CD4-positive, alpha-beta T cell treated with Interleukin-1 beta for 1 hour (primary cell): ENCODE measurements around the gene KLRG1.
A peak's percentile ranks its signal among the peaks of the same experiment; 100 is the strongest.

Experiments used
- DNase-seq, 2 donors: peaks; one replicate each; pipeline ENCODE4 v3.0.0-alpha.2; 2020 to 2022

KLRG1 gene

DNA sequence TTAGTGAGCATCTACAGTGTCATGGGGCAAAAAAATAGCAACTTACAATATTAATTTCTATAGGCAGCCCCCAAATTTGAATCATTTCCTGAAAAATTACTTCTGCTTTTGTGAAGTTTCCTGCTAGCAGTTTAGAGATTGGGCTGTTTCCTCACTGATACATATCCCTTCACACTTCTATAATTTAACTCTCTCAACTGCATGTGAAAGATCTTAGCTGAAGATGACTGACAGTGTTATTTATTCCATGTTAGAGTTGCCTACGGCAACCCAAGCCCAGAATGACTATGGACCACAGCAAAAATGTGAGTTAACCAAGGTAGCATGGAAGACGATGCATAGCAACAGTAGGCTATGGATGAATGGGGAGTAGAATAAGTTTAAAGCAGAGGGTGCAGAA lies at the start of gene KLRG1:
KLRG1 (plus strand) TSS at position 134 of the 400 bp plus-strand sequence; CDS start at position 224, 90 bp downstream.
- peak in 1 of 2 donors; percentile 52 for DNase-seq

DNA sequence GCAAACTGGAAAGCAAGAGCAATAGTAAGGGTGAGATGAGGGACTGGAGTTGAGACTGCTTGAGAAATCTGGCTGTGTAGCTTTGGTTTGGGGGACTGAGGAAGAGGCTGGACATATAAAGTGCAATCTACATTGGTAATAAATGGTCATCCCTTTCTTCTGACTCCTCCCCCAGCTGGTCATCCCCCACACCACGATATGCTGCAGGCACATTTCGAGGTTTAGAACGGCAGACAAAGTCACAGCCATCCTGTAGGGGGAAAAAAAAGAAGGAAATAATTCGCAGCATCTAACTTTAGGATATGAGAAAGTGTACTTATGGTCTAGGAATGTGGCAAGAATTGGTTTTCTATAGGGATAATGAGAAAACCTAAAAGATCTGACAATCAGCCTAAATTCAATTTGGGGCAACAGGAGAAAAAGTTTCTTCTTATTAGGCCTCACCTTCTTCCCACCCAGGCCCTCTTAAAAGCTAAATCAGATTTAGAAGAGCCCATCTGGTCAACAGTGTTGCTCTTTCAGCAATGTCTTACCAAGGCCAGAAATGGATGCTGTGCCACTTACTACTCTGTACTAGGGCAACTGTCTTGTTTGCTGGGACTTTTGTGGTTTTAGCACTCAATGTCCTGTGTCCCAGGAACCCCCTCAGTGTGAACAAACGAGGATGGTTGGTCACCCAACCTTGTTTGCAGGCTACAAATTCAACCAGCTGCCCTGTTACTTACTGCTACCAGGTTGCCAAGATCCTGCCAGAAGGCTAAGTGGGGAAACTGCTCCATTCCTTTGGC lies 47.5 kb upstream of the KLRG1 start:
- no peak for DNase-seq

DNA sequence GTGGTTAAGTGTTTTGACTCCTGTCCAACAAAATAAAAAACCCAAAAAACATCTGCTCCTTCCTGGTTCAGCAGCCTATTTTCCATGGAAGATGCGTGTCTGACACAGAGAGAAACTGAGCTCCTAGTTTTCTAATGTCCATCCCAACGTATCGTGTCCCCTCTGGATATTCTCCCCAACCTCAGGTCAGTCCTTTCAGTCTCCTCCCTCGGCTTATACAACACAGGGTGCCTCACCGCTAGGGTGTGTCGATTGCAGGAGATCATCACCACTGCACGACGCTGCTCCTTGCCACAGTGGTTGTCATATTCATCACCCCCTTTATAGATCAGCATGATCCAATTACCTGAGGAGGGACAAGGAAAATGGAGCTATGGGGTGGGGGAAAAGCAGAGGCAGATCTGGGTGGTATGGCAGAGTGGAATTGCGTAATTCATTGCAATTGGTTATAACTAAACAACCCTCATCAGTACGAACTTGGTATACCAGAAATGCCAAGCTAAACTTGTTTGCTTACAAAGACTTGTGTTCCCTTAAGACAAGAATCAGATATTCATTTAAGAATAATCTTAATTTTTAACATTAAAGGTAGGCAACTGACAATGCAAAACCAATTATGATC lies 45.7 kb upstream of the KLRG1 start:
- DNase-seq, result no peak

DNA sequence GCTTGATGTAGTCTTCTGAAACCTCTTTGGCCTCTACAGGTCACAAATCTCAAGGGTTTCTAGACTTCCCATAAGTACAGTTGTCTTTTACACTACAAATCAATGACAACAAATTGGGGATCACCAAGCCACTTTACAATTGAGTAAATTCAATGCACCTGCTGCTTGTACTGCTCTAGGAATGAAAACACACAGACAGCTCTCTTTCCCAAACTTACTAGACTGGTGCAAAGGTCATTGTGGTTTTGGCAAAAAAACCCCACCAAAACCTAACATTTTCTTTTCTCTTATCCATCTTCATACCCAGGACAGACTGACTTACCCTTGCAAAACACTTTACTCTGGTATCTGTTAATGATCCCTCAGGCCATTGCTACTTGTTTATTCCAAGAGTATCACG lies 42.6 kb upstream of the KLRG1 start:
- no peak for DNase-seq

DNA sequence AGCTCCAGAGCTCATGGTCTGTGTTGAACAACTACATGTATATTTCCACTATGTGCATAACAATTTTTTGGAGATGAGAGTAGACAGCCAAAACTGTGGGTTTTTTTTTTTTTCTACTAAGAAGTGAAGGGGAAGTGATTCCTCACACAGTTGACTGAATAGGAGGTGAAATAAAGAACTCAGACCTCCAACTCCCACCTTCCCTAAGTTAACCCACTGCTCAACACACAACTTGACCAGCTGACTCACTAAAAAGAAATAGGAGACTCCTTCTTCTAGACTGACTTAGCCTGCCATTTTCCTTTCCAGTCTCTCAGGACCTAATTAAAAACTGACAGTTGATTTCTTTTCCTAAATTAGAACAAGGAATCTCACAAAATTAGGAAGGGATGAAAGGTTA lies 41.6 kb upstream of the KLRG1 start:
- DNase-seq, result no peak

DNA sequence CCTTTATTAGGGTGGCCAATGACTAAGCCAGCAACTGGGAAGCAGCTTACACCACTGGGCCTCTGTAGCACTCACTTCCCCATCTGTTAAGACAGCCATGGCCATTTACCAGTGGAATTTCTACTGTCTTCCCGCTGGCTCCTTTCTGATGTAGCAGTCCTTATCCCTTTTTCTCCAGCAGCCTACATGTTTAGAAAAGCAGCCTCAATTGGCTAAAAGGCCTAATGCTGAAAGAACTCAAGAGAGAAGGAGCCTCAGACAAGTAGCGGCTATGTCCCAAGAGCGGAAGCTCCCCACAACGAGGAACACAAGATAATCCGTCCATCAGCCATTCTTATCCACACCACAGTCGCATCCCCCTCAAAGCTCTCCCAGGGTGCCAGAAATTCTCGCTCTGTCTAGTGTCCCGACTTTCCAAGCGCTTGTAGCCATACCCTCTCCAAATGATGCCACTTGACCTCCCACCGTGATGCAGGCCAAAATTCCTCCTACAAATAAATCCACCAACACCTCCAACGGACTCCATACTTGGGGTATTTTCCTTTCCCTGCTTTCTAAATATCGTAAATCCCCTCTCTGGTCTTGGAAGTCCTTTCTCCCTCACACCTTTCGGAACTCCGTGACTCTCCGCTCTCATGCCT lies 40.5 kb upstream of the KLRG1 start:
- no peak for DNase-seq

DNA sequence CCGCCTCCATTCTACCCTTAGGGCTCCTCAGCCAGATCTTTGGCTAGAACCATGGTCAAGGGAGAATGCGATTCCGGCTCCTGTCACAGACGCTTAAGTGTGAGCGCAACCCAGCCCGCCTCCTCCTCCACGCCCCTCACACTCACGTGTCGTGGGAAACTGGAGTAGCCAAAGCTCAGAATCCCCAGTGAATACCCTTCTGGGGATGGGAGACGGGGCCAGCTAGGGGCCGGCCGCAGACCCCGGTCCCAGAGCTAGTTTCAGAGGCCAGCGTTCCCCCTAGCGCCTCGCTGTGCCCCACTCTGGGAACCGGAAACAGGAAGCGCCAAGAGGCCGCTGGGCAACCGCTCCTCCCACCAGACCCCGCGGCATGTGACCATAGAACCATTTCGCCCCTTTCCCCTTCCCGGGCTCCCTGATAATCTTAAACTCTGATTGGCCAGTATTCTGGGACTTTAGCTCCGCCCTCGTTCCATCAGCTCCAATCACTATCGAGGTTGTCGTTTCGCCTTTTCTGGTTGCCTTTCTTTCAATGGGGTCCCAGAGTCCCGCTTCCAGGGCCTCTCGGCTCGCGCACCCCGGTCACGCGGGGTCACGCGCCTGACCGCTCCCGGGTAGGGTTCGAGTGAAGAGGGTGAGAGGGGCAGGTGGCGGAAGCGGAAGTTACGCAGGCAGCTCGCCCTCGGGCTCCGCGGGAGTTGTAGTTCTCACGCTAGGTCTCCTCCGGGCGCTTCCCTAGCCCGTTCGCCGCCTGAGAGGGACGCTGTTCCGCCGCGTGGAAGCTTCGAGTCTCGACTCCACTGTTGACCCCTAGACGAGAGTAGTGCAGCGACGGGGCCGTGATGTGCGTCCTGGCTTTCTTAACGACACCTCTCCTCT lies 39.8 kb upstream of the KLRG1 start, which contains the start of gene M6PR:
M6PR (minus strand) TSS at position 304 of the 879 bp plus-strand sequence. CDS start 3,241 bp downstream, outside the sequence.
- peak; percentile 89 to 90 for DNase-seq

DNA sequence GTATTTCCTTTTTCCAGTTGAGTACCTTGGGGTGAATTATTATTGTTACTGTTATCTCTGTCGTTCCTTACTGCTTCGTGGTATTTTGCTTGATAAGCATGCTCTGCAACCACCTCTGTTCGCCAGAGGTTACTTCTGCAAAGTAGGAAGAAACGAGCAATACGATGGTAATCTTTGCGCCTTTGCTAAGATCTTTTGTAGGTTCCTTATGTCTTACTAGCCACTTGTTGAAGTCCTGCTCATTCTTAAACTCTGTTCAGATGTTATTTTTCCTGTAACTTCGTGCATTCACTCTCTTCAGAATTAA lies 39.2 kb upstream of the KLRG1 start:
- DNase-seq, result no peak

DNA sequence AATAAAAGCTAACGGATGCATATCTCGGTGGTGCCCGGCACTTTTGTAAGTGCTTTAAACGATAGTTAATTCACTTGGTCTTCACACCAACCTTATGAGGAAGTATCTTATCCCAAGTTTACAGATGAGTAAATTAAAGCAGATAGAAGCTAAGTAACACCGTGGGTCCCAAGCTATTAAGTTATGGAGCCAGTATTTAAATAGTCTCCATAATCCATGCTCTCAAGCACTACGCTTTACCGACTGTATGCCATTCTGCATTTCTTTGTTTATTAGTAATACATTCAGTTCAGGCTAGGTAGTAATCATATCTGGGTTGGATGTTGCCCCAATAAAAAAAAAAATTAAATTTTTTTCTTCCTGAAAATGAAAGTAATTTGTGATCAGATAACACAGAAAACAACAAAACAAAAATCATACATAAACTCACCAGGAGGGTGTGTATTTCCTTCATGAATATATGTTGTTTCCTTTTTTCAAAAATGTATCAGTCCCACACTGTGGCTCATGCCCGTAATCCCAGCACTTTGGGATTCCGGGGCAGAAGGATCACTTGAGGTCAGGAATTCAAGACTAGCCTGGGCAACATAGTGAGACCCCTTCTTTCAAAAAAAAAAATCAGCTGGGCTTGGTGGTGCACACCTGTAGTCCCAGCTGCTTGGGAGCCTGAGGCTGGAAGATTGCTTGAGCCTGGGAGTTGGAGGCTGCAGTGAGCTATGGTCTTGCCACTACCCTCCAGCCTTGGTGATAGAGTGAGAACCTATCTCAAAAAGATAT lies 38.5 kb upstream of the KLRG1 start:
- DNase-seq, result peak in 1 of 2 donors; percentile 59

DNA sequence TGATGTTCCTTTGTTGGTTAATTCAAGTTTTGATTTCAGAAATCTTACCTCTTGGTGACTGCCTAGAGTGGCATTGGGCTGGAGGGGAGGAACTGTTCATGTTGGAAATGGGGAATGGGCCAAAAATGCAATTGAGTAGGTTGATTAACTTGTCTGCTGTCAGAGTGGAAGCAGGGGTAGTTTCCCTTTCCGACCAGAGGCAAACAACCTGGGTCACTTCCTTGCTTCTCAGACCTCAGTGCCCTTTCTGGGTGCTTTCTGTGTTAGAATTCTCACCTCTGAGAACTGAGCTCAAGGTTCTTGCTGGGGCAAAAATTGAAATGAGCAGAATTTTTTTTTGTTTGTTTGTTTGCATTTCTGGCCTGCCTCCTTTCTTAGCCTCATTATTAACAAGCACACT lies 37.6 kb upstream of the KLRG1 start:
- peak; percentile 14 to 62 for DNase-seq

DNA sequence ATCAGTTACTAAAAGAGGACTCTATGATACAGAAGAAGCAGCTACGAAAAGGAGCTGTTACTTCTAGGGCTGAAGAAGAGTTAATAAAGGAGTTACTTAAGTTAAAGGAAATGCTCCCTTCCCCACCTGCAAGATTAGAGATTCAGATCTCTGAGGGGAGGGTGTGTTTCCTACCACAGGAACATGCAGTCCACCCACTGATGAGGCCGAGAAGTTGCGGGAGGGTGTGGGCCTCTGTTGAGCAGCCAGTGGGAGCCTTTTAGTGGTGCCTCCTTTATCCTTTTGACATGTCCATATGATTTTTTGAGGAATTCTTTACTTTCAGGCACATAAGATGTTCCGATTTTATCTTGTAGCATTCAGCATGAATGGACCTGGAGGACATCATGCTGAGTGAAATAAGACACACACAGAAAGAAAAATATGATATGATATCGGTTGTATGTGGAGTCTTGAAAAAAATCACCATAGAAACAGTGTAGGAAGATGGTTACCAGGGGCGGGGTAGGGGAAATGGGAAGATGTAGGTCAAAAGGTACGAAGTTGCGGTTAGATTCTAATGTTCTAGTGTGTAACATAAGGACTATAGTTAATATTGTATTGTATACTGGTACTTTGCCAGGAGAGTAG lies 35.5 kb upstream of the KLRG1 start:
- DNase-seq, result peak; percentile 63 to 82

DNA sequence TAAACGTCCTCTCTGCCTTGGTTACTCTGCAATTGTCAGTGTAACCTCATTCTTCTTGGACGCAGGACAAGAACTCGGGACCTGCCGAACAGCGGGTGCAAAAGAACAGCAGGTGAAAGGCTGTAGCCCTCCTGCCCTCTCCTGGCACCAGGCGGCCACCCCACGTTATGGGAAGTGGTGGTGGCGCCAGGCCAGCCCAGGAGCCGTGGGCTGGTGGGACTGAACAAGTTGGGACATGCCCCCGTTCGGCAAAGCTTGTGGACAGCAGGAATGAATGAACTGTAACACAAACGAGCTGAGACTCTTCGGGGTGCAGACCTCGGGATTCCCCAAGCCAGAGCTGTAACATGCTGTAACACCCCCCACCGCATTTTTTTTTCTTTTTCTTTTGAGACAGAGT lies 33.3 kb upstream of the KLRG1 start:
- no peak for DNase-seq

DNA sequence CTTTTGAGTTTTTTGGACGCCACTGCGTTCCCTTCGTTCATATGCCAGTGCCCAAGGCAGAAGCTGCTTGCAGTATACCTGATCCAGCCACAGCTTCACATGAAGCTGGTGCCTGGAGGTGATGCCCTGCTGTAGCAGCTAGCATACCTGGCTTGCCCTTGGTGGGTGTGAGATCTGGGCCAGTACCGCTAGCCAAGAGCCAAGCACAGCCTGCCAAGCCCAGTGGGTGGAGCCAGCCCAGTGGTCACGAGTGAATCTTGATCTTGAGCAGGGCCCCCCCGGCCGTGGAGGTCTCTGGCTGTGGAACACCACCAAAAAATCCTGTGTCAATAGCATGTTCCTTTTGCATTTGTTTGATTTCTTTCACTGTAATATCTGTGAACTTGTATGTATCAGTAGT lies 32.6 kb upstream of the KLRG1 start:
- DNase-seq, result no peak

DNA sequence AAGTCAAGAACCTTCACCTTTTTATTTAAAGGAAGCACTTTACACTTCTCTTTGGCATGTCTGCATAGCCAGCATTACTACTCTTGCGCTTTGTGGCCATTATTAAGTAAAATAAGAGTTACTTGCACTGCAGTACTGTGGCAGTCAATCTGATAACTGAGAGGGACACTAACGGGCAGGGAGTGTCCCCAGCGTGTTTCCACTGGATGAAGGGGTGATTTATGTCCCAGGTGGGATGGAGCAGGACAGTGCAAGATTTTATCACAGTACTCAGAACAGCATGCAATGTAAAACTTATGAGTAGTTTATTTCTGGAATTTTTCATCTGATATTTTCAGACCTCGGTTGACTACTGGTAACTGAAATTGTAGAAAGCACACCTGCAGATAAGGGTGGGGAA lies 31.8 kb upstream of the KLRG1 start:
- DNase-seq, result no peak

DNA sequence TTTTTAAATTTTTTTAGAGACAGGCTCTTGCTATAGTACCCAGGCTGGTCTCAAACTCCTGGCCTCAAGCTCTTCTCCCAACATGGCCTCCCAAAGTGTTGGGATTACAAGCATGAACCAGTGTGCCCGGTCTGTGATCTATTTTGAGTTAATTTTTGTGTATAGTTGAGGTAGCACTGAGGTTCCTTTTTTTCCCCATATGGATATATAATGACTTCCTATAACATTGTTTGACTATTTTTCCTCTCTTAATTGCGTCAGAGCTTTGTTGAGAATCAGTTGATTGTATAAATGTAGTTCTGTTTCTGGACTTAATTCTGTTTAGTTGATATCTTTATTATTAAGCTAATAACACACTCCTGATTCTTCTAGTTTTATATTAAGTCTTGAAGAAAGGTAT lies 31.3 kb upstream of the KLRG1 start:
- no peak for DNase-seq

DNA sequence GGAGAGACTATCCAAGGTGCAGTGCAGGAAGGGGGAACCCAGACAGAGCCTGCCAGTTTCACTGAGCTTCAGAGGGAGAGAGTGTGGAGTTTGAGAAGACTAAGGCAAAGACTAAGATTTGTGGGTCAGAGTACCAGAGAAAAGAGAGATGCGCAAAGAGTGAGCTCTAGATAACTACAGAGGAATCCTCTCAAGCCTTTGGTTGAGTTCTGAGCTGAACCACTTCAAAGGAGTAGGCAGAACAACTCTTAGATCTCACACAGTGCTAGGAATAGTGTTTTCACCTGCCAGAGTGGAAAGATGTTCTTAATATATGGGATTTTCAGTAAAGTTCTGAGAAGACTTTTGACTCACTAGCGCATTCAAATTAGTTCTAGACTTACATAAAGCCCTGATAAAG lies 29.2 kb upstream of the KLRG1 start:
- peak in 1 of 2 donors; percentile 41 for DNase-seq

DNA sequence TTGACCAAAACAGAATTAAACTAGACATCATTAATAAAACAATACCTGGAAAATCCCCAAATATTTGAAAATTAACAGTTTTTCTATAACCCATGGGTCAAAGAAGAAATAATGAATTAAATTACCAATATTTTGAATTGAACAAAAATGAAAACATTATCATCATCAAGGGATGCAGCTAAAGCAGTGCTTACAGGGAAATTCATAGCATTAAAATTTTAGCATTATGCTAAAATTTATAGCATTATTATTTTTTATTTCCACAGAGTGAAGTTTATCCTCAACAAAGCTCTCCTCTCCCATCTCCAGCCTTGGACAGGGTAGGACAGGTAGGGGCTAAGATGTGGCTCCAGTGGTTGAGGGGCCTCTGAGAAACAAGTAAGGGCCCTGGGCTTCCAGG lies 20.6 kb upstream of the KLRG1 start:
- DNase-seq, result no peak

DNA sequence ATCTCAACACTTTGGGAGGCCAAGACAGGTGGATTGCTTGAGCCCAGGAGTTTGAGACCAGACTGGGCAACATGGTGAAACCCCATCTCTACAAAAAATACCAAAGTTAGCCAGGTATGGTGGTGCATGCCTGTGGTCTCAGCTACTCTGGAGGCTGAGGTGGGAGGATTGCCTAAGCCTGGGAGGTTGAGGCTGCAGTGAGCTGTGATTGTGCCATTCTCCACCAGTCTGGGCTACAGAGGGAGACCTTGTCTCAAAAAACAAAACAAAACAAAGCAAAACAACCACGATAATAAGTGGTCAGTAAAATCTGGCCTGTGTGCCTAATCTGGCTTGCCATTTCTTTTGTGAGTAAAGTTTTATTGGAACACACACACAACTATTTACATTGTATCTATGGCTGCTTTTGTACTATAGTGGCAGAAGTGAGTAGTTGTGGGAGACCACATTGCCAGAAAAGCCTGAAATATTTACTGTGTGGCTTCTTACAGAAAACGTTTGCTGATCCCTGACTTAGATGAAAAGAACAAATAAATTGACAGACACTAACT lies 19.4 kb upstream of the KLRG1 start:
- DNase-seq, result no peak

DNA sequence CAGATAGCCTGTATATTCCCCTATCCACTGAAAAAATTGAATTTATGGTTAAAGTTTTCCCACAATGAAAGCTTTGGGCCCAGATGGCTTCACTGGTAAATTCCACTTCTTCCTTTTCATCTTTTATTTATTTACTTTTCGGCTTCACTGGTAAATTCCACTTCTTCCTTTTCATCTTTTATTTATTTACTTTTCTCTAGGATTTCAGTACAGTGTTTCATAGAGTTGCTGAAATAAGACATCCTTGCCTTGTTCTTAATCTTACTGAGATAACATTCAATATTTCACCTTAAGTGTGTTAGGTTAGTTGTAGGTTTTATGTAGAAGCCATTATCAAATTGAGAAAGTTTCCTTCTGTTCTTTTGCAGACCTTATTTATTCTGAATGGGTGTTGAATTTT lies 18.9 kb upstream of the KLRG1 start:
- no peak for DNase-seq

DNA sequence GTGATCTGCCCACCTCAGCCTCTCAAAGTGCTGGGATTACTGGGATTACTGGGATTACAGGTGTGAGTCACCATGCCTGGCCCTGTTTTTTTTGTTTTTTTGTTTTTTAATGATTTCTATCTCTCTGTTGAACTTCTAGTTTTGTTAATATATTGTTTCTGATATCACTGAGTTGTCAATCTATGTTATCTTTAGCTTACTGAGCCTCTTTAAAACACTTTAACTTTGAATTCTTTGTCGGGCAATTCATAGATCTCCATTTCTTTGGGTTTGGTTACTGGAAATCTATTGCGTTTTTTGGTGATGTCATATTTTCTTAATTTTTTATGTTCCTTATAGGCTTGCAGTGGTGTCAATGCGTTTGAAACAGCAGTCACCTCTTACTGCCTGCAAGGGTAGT lies 9.2 kb upstream of the KLRG1 start:
- no peak for DNase-seq

DNA sequence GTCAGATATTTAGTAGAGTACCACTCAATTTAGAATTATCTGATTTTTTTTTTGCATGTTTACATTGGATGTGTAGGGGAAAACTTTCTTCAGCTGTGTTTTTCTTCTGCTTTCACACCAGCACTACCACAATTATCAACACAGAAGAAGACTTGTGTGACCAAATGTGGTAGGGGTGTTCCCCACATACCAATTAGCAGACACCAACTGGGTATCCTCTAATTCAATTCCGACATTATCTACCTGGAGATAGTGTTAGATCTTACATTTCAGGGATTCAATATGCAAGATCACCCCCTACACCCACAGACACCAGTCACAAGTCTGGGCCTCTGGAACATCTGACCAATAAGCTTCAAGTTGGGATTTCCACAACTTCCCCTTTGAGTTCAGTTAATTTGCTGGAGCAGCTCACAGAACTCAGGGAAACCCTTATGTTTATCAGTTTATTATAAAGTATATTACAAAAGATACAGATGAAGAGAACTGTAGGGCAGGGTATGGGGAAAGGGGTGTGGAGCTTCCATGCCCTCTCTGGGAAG lies 4.1 kb upstream of the KLRG1 start:
- DNase-seq, result peak in 1 of 2 donors; percentile 21
